ENCODE results near the gene STAP2. TPM values are rescaled to one million over a fixed set of nuclear protein-coding genes. Genes with fewer than 3 reads are reported as not detected.

Gene STAP2
- total RNA-seq (1 to 10 TPM in 9 of 10 donors, under 1 TPM in 1; 0.56 to 9.1 (median 2.6) TPM), polyA plus RNA-seq (1 to 10 TPM; 2.1 to 2.2 TPM)
- long read RNA-seq, donor 1, partial matches to known transcripts: 0 of 4 reads
- long read RNA-seq, donor 1, other reads (novel, unspliced or antisense): 2 of 4 reads
- long read RNA-seq, donor 2, partial matches to known transcripts: 0 of 1 reads
- long read RNA-seq, donor 2, other reads (novel, unspliced or antisense): 1 of 1 reads
- long read RNA-seq, donor 3, partial matches to known transcripts: 0 of 4 reads
- long read RNA-seq, donor 3, other reads (novel, unspliced or antisense): 1 of 4 reads

GRCh38 chr19:4338441-4339355 is at the start of gene STAP2:
STAP2 (minus strand) TSS chr19:4338827; CDS start chr19:4338753, 74 bp downstream.
- TF ChIP-seq CTCF (IDR thresholded peaks at IDR 0.05): no peak
- Histone ChIP-seq H3K4me3 (peak within 1 kb of the TSS; percentile 21 to 58 (median 48)), H3K27me3 (no peaks in the 10 kb centered on the region), H3K4me1 (peaks cover 3 to 25% (median 20%) of the 10 kb centered on the region in 9 donors), H3K27ac (peak within 1 kb of the TSS in 8 of 10 donors; percentile 33 to 77 (median 62)), H3K9me3 (no peaks in the 10 kb centered on the region), H3K36me3 (no peaks in the 10 kb centered on the region)
- 48 to 54% methylated on average over 27 of the region's 27 CpGs for WGBS, 2 donors
- ATAC-seq: no peak
- intact Hi-C loops (cut with DNase I): no loop called here
- no peak for DNase-seq

- no peak for TF ChIP-seq CTCF (IDR thresholded peaks at IDR 0.05)
- ATAC-seq (no peak), DNase-seq (no peak)
- H3K36me3 ChIP-seq: peaks cover 0 to 57% (median 0%) of the 10 kb centered on the region in 9 donors
- H3K27me3 ChIP-seq: no peaks in the 10 kb centered on the region
- no peaks in the 10 kb centered on the region for H3K9me3 ChIP-seq
- H3K4me3 ChIP-seq: no peak overlapping the region
- 87 to 90% methylated on average over 13 of the region's 13 CpGs for WGBS, 2 donors
- intact Hi-C loops (cut with DNase I): no loop called here
- H3K4me1 ChIP-seq: peaks cover 28 to 46% (median 39%) of the 10 kb centered on the region in 9 donors
- peak overlapping the region in 1 of 10 donors; percentile 2 for H3K27ac ChIP-seq
Observed at GRCh38 chr19:4386041-4386782, 47.6 kb upstream of the STAP2 start.

GRCh38 chr19:4385291-4386040 is 46.8 kb upstream of the STAP2 start:
- no peak for DNase-seq
- no peak overlapping the region for H3K4me3 ChIP-seq
- 82 to 86% methylated on average over 15 of the region's 15 CpGs for WGBS, 2 donors
- no peak for TF ChIP-seq CTCF (IDR thresholded peaks at IDR 0.05)
- no peak for ATAC-seq
- peaks cover 0 to 57% (median 0%) of the 10 kb centered on the region in 9 donors for H3K36me3 ChIP-seq
- no peaks in the 10 kb centered on the region for H3K27me3 ChIP-seq
- H3K4me1 ChIP-seq: peaks cover 23 to 42% (median 36%) of the 10 kb centered on the region in 9 donors
- H3K9me3 ChIP-seq: no peaks in the 10 kb centered on the region
- intact Hi-C loops (cut with DNase I): no loop called here
- H3K27ac ChIP-seq: peak overlapping the region in 1 of 10 donors; percentile 2

Data from heart right ventricle (tissue), 16 donors.